ENCODE results near the gene FEZ2. TPM values are rescaled to one million over a fixed set of nuclear protein-coding genes. Genes with fewer than 3 reads are reported as not detected.

The FEZ2 gene
- total RNA-seq, 2 donors from 2014 or later = 12.7 to 19.1 TPM

GRCh38 chr2:36594849-36595248 lies 3.1 kb downstream of the FEZ2 start:
- peaks cover 31% of the 10 kb centered on the region for H3K4me1 ChIP-seq
- no peak overlapping the region for H3K4me3 ChIP-seq
- no peaks in the 10 kb centered on the region for H3K36me3 ChIP-seq (replicated peaks in 1 of 2; ENCODE audit: insufficient read depth in 1 of 2, low read depth in 2 of 2)
- ATAC-seq (no peak), DNase-seq (no peak)
- no peaks in the 10 kb centered on the region for H3K9me3 ChIP-seq
- no peaks in the 10 kb centered on the region for H3K27me3 ChIP-seq
- no peak overlapping the region for H3K27ac ChIP-seq
- intact Hi-C loops (cut with DNase I) = no loop called here
- TF ChIP-seq POLR2A (IDR thresholded peaks at IDR 0.05) = no peak
- TF ChIP-seq CTCF (IDR thresholded peaks at IDR 0.05) = no peak
- WGBS, 2 donors = 70 to 73% methylated on average over 6 of the region's 6 CpGs

GRCh38 chr2:36589230-36589630 lies 8.7 kb downstream of the FEZ2 start:
- intact Hi-C loops (cut with DNase I) = no loop called here
- H3K27me3 ChIP-seq = no peaks in the 10 kb centered on the region
- ATAC-seq (no peak), DNase-seq (no peak)
- no peak for TF ChIP-seq POLR2A (IDR thresholded peaks at IDR 0.05)
- TF ChIP-seq CTCF (IDR thresholded peaks at IDR 0.05) = no peak
- H3K36me3 ChIP-seq (replicated peaks in 1 of 2; ENCODE audit: insufficient read depth in 1 of 2, low read depth in 2 of 2) = no peaks in the 10 kb centered on the region
- H3K4me1 ChIP-seq = peaks cover 4% of the 10 kb centered on the region
- WGBS, 2 donors = 41 to 51% methylated on average over 2 of the region's 2 CpGs
- no peak overlapping the region for H3K27ac ChIP-seq
- no peaks in the 10 kb centered on the region for H3K9me3 ChIP-seq
- no peak overlapping the region for H3K4me3 ChIP-seq

GRCh38 chr2:36587556-36587955 lies 10.4 kb downstream of the FEZ2 start:
- ATAC-seq (no peak), DNase-seq (no peak)
- WGBS, 2 donors = 80 to 82% methylated on average over 3 of the region's 3 CpGs
- intact Hi-C loops (cut with DNase I) = no loop called here
- Histone ChIP-seq H3K4me3 (no peak overlapping the region), H3K27me3 (no peaks in the 10 kb centered on the region), H3K36me3 (replicated peaks in 1 of 2; ENCODE audit: insufficient read depth in 1 of 2, low read depth in 2 of 2) (no peaks in the 10 kb centered on the region), H3K9me3 (no peaks in the 10 kb centered on the region), H3K4me1 (peaks cover 4% of the 10 kb centered on the region), H3K27ac (no peak overlapping the region)
- no peak for TF ChIP-seq CTCF (IDR thresholded peaks at IDR 0.05)
- TF ChIP-seq POLR2A (IDR thresholded peaks at IDR 0.05) = no peak

DNA sequence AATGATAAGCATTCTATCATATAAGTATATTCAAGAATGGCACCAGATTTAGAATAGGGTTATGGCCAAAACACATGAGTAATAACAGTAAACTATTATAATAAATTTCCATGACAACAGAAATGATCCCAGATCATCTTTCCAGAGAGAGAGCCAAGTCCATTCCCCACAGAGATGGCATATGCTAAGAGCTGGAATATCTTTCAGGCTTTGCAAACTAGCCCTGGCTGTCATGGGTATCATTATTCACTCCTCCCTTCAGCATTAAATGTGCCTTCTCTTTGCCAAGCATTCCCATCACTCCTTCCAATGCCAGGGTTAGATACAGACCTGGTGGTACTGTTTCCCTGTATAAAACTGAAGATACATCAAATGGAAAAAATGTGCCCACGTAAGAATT lies 10.9 kb downstream of the FEZ2 start:
- Histone ChIP-seq H3K36me3 (replicated peaks in 1 of 2; ENCODE audit: insufficient read depth in 1 of 2, low read depth in 2 of 2) (no peaks in the 10 kb centered on the region), H3K27ac (no peak overlapping the region), H3K4me1 (peaks cover 4% of the 10 kb centered on the region), H3K9me3 (no peaks in the 10 kb centered on the region), H3K27me3 (no peaks in the 10 kb centered on the region), H3K4me3 (no peak overlapping the region)
- ATAC-seq = no peak
- intact Hi-C loops (cut with DNase I) = no loop called here
- TF ChIP-seq CTCF (IDR thresholded peaks at IDR 0.05) = no peak
- TF ChIP-seq POLR2A (IDR thresholded peaks at IDR 0.05) = no peak
- 83 to 87% methylated on average over 1 of the region's 1 CpG for WGBS, 2 donors
- no peak for DNase-seq

DNA sequence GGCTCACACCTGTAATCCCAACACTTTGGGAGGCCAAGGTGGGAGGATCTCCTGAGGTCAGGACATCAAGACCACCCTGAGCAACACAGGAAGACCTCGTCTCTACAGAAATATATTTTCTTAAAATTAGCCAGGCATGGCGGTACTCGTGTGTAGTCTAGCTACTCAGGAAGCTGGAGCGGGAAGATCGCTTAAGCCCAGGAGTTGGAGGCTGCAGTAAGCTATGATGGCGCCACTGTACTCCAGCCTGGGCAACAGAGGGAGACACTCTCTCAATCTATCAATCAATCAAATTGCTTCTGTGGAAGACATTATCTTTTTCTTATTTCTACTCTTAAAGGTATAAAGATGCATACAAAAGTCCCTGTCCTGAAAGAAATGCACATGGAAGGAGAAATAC lies 11.3 kb downstream of the FEZ2 start:
- intact Hi-C loops (cut with DNase I) = no loop called here
- ATAC-seq = no peak
- no peaks in the 10 kb centered on the region for H3K36me3 ChIP-seq (replicated peaks in 1 of 2; ENCODE audit: insufficient read depth in 1 of 2, low read depth in 2 of 2)

More for the DNA sequence above, 11.3 kb downstream of the FEZ2 start:
- no peaks in the 10 kb centered on the region for H3K9me3 ChIP-seq
- no peaks in the 10 kb centered on the region for H3K27me3 ChIP-seq
- H3K4me3 ChIP-seq = no peak overlapping the region
- TF ChIP-seq CTCF (IDR thresholded peaks at IDR 0.05) (no peak), POLR2A (IDR thresholded peaks at IDR 0.05) (no peak)
- no peak for DNase-seq
- no peak overlapping the region for H3K27ac ChIP-seq
- 94 to 98% methylated on average over 6 of the region's 6 CpGs for WGBS, 2 donors
- H3K4me1 ChIP-seq = peaks cover 3% of the 10 kb centered on the region
